Thoracic aorta (tissue), 2 donors: ENCODE results near the gene CRTAC1. TPM values are rescaled to one million over a fixed set of nuclear protein-coding genes. Genes with fewer than 3 reads are reported as not detected.

Experiments used
- ATAC-seq: fragments of 150-250 bp; one replicate; pipeline ENCODE4 v1.8.0; 2017; ENCODE audit warnings: low read depth; ENCODE audit not compliant: insufficient number of reproducible peaks, low FRiP score
- DNase-seq: peaks from one replicate; pipeline ENCODE4 v3.0.0-alpha.2; 2020; ENCODE audit warnings: low spot score
- H3K27ac ChIP-seq, 2 donors: fragments of 200-600 bp; sonication (generic); 1 replicate in 1 of 2; 2 replicates in 1 of 2; pipeline ENCODE4 v1.5.1; 2016; ENCODE audit warnings: mild to moderate bottlenecking in 2 of 2, moderate library complexity in 2 of 2
- H3K27me3 ChIP-seq: fragments of 200-600 bp; sonication (generic); replicated peaks from 2 replicates; pipeline ENCODE4 v1.6.0; 2016; ENCODE audit warnings: mild to moderate bottlenecking; ENCODE audit not compliant: insufficient read depth
- H3K36me3 ChIP-seq: fragments of 200-600 bp; sonication (generic); one replicate; pipeline ENCODE4 v1.5.1; 2016
- H3K4me1 ChIP-seq, 2 donors: fragments of 200-600 bp; sonication (generic); 1 replicate in 1 of 2; 2 replicates in 1 of 2; pipeline versions ENCODE4 v1.5.1 to v1.6.0; 2016; ENCODE audit warnings: low read depth in 2 of 2, mild to moderate bottlenecking in 1 of 2; ENCODE audit not compliant: control insufficient read depth in 1 of 2
- H3K4me3 ChIP-seq: fragments of 200-600 bp; sonication (generic); 2 replicates; pipeline ENCODE4 v1.5.1; 2016; ENCODE audit warnings: mild to moderate bottlenecking
- H3K9me3 ChIP-seq: fragments of 200-600 bp; sonication (generic); 2 replicates; pipeline ENCODE4 v1.5.1; 2016
- total RNA-seq, 2 donors: library from RNA; depleted of rRNA; stranded (reverse); fragments of >200 nt; gene quantifications; one replicate each; pipeline versions ENCODE4 v1.1.0 to v1.2.3, GENCODE V29; 2016
- TF ChIP-seq, protein P1 (sequence below): fragments of 200-600 bp; sonication (generic); IDR thresholded peaks from one replicate; pipeline ENCODE4 v1.5.1; 2019; ENCODE audit warnings: antibody characterized with exemption

The CRTAC1 gene
- total RNA-seq, 2 donors from 2014 or later, result 4.3 to 5.2 TPM

DNA sequence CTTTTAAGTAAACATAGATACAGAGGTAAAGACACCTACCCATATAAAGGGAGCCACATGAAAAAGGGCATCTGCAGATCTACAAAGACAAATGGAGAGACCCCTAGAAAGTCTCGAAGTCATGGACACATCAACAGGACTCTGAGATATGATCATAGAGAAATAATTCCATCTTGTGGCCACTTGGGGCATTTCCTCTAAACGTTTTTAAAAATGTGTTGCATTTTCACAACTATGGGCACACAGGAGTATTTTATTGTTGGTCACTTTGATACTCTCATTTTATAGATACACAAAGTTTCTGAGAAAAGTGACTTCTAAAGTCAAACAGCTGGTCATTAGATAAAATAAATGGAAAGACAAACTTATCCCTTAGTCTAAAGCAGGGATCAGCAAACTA, 87.1 kb downstream of the CRTAC1 start:
- Histone ChIP-seq H3K9me3 (no peaks in the 10 kb centered on the region), H3K27me3 (no peaks in the 10 kb centered on the region), H3K4me3 (no peak overlapping the region), H3K36me3 (no peaks in the 10 kb centered on the region), H3K27ac (no peak overlapping the region), H3K4me1 (no peaks in the 10 kb centered on the region)
- DNase-seq (no peak), ATAC-seq (no peak)
- TF ChIP-seq, protein P1, sequence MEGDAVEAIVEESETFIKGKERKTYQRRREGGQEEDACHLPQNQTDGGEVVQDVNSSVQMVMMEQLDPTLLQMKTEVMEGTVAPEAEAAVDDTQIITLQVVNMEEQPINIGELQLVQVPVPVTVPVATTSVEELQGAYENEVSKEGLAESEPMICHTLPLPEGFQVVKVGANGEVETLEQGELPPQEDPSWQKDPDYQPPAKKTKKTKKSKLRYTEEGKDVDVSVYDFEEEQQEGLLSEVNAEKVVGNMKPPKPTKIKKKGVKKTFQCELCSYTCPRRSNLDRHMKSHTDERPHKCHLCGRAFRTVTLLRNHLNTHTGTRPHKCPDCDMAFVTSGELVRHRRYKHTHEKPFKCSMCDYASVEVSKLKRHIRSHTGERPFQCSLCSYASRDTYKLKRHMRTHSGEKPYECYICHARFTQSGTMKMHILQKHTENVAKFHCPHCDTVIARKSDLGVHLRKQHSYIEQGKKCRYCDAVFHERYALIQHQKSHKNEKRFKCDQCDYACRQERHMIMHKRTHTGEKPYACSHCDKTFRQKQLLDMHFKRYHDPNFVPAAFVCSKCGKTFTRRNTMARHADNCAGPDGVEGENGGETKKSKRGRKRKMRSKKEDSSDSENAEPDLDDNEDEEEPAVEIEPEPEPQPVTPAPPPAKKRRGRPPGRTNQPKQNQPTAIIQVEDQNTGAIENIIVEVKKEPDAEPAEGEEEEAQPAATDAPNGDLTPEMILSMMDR, result no peak

DNA sequence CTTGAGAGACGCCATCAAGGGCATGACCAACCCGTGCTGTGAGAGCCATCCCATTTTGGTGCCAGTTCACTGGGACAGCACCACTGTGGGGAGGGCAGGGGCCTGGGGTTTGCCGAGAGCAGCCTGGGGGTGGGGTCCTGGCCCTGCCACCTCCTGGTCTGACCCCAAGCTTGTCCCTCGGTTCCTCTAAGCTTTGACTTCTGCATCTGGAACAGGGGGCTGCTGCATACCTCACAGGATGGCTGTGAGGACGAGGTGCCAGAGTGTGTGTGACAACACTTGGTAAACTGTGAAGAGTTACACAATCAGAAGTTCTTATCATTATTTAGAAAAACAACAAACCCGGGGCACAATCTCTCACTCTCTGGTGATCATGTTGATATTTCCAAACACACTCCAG, 89.9 kb downstream of the CRTAC1 start:
- DNase-seq, result no peak
- TF ChIP-seq, protein P1, result no peak
- H3K27me3 ChIP-seq, result no peaks in the 10 kb centered on the region

DNA sequence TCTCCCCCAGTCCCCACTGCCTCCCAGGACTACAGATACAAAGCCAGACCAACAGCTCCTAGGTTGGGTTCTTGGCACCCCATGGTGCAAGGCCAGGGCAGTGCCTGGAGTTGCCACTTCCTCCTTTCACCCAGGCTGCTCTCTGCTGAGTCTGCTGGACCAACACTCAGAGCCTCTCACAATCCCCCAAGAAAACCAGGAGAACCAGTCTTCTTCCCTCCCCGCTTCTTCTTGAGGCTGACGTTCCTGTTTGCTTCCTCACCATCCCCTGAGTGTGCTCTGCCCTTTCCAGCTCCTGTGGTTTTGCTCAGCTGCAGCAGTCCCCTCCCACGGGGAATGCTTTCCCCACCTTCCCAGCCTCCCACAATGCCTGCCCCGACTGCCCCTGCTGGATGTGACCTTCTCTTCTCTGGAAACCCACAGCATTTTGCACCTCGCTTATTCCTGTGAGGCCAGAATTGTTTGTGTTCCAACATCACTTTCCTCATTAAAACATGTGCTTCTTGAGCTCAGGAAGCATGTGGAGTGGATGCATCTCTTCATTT, 90.9 kb downstream of the CRTAC1 start:
- no peaks in the 10 kb centered on the region for H3K27me3 ChIP-seq
- H3K4me3 ChIP-seq, result no peak overlapping the region
- H3K27ac ChIP-seq, result no peak overlapping the region
- DNase-seq (no peak), ATAC-seq (no peak)
- H3K9me3 ChIP-seq, result no peaks in the 10 kb centered on the region
- no peaks in the 10 kb centered on the region for H3K4me1 ChIP-seq
- TF ChIP-seq, protein P1, result no peak
- no peaks in the 10 kb centered on the region for H3K36me3 ChIP-seq

More for the DNA sequence above, 89.9 kb downstream of the CRTAC1 start:
- ATAC-seq, result no peak
- no peaks in the 10 kb centered on the region for H3K36me3 ChIP-seq
- no peaks in the 10 kb centered on the region for H3K9me3 ChIP-seq
- H3K27ac ChIP-seq, result no peak overlapping the region
- no peak overlapping the region for H3K4me3 ChIP-seq
- no peaks in the 10 kb centered on the region for H3K4me1 ChIP-seq

DNA sequence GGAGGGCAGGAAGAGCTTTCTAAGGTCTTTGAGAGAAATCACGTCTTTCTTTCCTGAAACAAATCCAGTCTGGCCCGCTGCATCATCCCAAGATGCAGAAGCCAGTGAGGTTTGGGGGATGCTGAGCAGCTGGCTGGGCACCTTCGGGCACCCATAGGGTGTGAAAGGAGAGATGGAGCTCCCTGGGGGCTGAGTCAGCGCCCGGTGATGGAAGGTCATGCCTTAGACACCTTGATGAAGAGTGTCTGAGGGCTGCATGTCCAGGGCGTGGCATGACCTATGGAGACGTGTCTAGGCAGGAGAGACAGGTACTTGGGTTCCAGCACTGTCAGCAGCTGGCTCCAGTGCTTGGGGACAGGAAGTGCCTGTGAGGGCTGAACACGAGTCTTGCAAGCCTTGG, 92.5 kb downstream of the CRTAC1 start:
- TF ChIP-seq, protein P1, result no peak
- Histone ChIP-seq H3K36me3 (no peaks in the 10 kb centered on the region), H3K9me3 (no peaks in the 10 kb centered on the region), H3K4me3 (no peak overlapping the region), H3K4me1 (no peaks in the 10 kb centered on the region), H3K27ac (no peak overlapping the region), H3K27me3 (no peaks in the 10 kb centered on the region)
- DNase-seq (no peak), ATAC-seq (no peak)

DNA sequence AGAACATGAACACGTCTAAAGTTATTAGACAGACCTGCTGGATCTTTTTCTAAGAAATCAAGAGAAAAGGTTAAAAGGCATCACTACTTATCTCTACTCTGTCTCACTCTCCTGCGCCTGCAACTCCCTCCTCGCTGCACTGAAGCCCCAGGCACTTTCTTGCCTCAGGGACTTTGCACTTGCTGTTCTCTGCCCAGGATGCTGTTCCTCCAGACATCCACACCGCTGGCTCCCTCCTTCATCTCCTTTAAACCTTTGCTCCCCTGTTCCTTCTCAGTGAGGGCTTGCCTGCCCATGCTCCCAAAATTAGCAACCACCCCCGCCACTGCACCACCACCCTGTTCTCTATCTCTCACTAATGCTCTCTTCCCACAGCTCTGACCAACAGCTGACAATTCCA, 93.4 kb downstream of the CRTAC1 start:
- no peaks in the 10 kb centered on the region for H3K27me3 ChIP-seq
- DNase-seq (no peak), ATAC-seq (no peak)

More for the DNA sequence above, 93.4 kb downstream of the CRTAC1 start:
- TF ChIP-seq, protein P1, result no peak
- no peaks in the 10 kb centered on the region for H3K4me1 ChIP-seq
- H3K27ac ChIP-seq, result no peak overlapping the region
- no peak overlapping the region for H3K4me3 ChIP-seq
- H3K9me3 ChIP-seq, result no peaks in the 10 kb centered on the region
- H3K36me3 ChIP-seq, result no peaks in the 10 kb centered on the region
